Mucosa of gallbladder (tissue), 1 donor: Measurements from ENCODE around the gene ZFP2. TPM values are rescaled to one million over a fixed set of nuclear protein-coding genes. Genes with fewer than 3 reads are reported as not detected.
"Not testable (repeated sequence)": the region's sequence is repeated elsewhere in the genome, so short reads cannot be mapped to it uniquely, and the experiment has no call there.

Experiments used
- DNase-seq: peaks from one replicate; pipeline ENCODE4 v3.0.0-alpha.2; 2020; ENCODE audit warnings: low spot score
- total RNA-seq: library from RNA; stranded (reverse); gene quantifications from one replicate; pipeline ENCODE4 v1.2.1, GENCODE V29; 2021
- donor health status: DM: no; HTN: no; CAD: no.

ZFP2 gene
- 2.3 TPM for total RNA-seq

DNA sequence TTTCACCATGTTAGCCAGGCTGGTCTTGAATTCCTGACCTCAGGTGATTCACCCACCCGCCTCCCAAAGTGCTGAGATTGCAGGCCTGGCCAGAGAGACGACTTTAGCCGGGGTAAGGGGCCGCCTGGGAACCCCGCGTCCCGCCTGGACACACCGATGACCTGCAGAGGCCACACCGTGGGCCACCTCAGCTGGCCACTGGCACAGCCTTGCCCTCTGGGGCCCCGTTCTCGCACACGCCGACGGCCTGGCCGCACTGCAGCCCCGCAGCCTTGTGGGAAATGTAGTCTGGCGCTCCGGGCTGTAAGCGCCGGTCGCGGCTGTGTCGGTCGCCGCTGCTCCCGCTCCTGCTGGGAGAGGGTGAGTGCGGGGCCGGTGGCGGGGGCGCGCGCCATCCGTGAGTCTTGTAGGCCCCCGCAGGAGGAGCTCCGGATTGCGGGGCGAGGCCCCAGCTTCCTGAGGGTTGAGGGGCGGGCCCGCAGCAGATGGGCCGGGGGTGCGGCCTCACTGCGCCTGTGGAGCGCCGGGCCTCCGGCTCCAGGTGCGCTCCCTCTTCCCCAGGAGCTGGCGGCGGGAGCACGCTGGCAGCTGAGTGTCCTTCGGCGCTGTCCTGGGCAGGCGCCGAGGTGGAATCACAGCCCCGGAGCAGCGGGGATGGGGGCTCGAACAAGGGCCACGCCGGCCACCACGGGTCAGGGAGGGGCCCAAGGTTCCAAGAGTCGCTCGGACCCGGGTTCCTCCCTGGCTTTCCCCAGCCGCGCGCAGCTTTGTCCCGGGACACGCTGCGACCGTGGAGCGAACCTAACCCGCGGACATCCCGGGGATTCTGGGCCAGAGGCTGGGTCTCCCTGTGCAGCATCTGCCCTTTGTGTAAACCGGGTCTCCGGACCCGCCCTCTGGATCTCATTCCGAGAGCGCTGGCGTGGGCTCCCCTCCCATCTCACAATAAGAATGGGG lies at the start of gene ZFP2:
TSS of gene ZFP2 (plus strand) at position 299 of the 957 bp plus-strand sequence. CDS start 35,401 bp downstream, outside the sequence.
- peak; percentile 62 for DNase-seq

DNA sequence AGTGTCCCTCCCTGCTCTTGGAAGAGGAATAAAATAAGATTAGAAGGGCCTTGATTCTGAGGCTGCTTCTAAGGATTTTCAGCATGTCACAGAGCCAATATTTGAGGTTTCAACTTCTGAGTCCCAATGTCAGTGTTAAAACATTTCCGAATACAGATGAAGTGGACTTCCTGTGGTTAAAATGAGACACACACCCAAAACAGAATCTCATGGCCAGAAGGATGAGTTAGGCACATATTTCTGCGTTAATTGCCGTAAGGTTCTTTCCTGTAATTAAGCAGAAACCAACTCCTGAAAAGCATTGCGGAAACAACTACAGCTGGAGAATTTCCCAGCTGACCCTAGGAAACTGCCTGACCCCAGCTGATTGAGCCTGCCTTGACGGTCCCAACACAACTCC lies 46.4 kb upstream of the ZFP2 start:
- no peak for DNase-seq

DNA sequence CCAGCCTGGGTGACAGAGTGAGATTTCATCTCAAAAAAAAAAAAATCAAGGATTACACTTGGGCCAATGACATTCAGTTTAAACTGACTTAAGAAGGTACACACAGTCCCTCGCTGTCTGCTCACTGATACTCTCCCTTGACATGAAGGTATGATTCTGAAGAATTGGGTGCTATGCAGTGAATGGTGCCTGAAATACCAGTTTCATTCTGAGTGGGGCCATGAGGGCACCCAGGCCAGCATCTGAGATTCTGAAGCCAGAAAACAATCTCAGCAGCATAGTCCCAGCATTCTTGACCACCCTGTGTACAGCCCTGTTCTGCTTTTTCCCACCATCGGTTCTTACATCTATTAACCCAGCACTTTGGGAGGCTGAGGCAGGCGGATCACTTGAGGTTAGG lies 43.8 kb upstream of the ZFP2 start:
- DNase-seq, result no peak

DNA sequence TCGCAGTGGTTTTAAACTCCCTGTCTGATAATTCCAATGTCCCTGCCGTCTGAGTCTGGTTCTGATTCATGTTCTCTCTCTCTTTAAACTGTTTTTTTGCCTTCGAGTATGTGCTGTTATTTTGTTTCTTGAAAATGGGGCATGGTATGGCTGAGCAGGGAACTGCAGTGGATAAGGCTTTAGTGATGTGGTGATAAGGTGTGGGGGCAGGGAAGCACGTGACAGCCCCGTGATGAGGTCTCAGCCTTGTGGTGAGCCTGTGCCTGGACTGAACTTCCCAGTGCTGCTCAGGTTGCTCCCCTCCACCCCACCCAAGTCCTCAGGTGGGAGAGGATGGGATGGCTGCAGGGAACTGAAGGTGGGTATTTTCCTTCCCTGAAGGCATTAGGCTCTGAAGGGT lies 41.4 kb upstream of the ZFP2 start:
- DNase-seq, result no peak

DNA sequence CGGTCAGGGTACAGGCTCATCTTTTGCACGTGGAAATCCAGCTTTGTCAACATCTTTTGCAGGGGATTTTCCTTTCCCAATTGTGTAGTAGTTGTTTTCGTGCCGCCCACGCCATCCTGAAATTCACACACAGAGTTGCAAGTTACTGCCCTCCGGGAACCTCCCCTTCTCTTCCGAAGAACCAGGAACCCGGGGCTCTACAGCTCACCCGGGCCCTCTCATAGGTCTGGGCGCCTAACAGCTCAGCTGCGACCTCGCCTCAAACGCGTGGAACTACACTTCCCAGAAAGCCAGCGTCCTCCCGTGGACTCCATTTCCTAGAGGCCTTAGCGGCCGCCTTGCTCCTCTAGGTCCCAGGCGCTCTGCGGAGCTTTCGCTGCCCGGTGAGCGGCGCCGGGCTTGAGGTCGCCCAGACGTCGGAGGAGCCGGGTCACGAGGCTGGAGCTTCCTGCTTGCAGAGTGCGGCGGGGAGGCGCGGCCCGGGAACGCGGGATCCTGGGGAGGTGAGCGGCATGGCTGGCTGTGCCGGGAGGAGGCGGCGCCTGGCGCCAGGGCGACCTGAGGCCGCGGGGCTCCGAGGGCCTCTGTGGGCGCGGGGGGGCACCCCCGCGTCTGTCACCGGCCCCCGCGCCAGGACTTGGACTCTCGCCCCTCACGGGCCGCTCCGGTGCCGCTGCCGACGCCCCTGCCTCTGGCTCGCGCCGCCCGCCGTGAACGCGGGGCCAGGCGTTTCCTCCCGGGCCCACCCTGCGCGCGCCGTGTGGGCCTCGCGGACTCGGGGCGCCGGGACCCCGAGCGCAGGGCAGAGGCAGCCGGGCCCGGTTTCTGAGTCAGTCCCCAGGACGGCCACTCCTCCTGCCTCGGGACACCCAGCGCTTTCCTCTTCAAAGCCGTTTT lies 35.8 kb upstream of the ZFP2 start, which contains the start of gene ZNF354B:
TSS of gene ZNF354B (plus strand) at position 329 of the 897 bp plus-strand sequence. CDS start 1,095 bp downstream, outside the sequence.
- peak; percentile 93 for DNase-seq

DNA sequence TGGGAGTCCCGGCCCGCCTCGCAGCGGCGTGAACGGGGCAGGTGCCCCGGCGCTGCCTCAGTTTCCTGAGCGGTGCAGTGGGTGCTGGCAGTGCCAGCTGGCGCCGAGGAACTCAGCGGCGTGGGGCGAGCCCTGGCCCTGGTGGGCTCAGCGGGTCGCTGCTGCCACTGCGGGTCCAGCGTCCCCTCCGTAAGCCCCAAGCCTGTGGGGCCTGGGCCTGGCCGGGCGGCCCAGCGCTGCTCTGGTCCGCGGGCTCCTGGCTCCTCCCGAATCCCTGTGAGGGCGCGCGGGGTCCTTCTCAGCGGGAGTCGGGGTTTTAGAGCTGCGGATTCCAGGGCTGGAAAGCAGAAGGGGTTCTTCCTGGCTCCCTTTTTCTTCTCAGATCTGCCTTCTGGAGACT lies 35.1 kb upstream of the ZFP2 start:
- DNase-seq, result not testable (repeated sequence)

DNA sequence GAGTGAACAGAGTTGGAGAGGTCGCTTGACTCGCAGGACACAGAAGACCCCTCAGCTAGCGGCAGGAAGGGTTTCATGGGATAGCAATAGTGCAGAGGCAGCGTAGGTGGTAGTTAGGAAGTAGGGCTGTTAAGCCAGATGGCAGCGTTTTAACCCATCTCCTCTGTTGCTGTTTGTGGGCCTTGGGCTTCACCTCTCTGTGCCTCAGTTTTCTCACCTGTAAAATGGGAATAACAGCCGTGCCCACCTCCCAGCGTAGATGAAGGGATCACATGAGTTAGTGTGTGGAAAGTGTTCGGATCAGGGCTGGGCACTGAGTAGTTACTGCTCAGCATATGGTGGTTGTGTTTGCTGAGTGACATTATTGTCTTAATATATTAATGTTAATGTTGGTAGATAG lies 34.1 kb upstream of the ZFP2 start:
- no peak for DNase-seq

DNA sequence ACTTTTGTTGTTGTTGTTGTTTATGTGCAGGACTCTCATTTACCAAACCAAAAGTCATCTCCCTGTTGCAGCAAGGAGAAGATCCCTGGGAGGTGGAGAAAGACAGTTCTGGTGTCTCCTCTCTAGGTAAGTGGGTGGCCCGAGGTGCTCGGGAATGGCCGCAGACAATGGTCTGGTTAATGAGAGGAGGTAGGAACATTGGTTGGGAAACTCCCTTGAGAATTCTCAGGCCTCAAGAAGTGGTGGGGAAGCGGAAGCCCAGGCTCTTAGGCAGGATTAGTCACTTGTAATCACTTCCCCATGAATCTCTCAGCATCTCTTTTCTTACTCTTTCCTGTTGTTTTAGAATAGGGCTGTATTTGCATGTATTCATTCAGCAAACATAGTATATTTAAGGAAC lies 28.8 kb upstream of the ZFP2 start:
- DNase-seq, result no peak

DNA sequence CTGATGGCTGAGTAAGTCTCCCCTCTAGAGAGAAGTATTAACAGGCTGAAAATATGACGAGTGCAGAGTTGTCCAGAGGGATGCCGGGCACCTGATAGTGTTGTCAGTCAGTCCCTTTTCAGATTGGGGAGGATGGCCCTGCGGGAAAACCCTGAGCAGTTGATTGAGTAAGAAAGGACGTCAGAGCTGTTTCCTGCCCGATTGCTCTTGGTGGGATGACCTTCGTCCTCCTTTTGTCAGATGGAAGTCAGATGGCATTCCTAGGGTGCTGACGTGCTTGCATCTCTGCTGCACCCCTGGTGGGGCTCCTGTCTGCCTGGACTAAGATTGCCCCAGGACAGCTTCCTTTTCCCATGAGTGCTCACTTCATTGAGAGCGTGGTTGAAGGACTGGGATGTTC lies 26.1 kb upstream of the ZFP2 start:
- DNase-seq, result no peak

DNA sequence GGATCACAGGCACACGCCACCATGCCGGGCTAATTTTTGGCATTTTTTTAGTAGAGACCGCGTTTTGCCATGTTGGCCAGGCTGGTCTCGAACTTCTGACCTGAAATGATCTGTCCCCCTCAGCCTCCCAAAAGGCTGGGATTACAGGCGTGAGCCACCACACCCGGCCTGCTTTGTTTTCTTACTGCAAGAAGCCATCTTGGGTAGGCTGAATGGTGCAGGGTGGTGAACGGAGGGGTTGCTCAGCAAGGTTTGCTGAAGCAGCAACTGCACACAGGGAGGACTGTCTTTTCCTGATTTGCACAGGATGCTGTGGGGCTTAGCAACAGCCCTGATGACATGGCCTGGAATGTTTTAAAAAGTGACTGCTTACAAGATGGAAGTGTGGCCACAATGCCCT lies 25.3 kb upstream of the ZFP2 start:
- no peak for DNase-seq

DNA sequence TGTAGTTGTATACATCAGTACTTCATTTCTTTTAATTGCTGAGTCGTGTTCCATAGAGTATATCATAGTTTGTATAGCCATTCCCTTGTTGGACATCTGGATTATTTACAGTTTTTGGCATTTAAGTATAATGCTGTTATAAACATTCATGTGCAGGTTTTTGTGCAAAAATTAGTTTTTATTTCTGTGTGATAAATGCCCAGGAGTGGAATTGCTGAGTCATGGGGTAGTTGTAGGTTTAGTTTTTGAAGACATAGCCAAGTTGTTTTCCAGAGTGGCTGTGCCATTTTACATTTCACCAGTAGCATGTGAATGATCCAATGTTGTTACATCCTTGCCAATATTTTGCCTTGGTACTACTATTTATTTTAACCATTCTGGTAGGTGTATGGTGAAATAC lies 23.4 kb upstream of the ZFP2 start:
- DNase-seq, result no peak

DNA sequence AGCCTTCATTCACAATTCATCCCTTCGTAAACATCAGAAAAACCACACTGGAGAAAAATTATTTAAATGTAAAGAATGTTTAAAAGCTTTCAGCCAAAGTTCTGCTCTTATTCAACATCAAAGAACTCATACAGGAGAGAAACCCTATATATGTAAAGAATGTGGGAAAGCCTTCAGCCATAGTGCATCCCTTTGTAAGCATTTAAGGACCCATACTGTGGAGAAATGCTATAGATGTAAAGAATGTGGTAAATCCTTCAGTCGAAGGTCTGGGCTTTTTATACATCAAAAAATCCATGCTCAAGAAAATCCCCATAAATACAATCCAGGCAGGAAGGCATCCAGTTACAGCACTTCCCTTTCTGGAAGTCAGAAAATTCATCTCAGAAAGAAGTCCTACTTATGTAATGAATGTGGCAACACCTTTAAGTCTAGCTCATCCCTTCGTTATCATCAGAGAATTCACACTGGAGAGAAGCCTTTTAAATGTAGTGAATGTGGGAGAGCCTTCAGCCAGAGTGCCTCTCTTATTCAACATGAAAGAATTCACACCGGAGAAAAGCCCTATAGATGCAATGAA lies 12.5 kb upstream of the ZFP2 start:
- not testable (repeated sequence) for DNase-seq

DNA sequence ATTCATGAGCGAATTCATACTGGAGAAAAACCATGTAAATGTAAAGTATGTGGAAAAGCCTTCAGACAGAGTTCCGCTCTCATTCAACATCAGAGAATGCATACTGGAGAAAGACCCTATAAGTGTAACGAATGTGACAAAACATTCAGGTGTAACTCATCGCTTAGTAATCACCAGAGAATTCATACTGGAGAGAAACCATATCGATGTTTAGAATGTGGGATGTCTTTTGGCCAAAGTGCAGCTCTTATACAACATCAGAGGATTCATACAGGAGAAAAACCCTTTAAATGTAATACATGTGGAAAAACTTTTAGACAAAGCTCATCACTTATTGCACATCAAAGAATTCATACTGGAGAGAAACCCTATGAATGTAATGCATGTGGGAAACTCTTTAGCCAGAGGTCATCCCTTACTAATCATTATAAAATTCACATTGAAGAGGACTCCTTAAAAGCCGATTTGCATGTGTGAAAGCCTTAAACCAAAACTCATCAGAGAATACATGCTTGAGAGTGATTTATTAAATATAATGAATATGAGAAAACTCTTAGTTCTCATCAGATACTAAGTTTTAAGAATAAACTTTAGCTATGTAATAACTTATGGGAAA lies 11.8 kb upstream of the ZFP2 start:
- no peak for DNase-seq

DNA sequence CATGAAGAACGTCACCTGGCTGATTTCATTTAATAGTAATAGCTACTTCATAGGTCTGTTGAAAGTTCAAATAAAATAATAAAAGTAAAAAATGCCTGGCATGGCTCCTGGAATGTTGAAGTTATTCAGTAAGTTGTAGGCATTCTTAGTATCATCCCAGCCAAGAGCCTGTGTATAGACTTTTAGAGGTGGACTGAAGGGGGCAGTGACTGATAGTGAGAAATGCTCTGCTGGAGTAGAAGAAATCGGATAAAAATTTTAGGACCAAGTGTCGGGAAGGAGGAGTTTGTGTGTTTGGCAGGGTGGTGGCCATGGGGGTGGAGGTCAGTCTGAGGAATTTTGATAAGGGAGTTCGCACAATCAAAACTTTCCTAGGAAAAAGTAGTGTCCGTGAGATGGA lies 3.6 kb downstream of the ZFP2 start:
- no peak for DNase-seq

DNA sequence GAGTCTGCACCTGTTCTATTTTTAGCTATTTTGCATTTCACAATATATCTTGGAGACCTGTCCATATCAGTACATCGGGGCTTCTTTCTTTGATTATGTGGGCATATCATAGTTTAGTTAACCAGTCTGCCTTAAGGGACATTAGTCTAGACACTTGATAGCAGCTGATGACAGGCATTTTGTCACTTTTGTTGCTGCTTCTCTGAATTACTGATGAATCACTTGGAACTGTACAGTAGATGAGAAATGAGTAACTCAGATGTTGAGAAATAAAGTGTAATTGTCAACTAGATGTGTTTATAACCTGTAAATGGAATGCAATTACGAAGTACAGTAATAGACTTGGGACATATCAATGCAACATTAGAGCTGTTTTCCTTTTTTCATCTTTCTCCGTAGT lies 7.1 kb downstream of the ZFP2 start:
- no peak for DNase-seq

DNA sequence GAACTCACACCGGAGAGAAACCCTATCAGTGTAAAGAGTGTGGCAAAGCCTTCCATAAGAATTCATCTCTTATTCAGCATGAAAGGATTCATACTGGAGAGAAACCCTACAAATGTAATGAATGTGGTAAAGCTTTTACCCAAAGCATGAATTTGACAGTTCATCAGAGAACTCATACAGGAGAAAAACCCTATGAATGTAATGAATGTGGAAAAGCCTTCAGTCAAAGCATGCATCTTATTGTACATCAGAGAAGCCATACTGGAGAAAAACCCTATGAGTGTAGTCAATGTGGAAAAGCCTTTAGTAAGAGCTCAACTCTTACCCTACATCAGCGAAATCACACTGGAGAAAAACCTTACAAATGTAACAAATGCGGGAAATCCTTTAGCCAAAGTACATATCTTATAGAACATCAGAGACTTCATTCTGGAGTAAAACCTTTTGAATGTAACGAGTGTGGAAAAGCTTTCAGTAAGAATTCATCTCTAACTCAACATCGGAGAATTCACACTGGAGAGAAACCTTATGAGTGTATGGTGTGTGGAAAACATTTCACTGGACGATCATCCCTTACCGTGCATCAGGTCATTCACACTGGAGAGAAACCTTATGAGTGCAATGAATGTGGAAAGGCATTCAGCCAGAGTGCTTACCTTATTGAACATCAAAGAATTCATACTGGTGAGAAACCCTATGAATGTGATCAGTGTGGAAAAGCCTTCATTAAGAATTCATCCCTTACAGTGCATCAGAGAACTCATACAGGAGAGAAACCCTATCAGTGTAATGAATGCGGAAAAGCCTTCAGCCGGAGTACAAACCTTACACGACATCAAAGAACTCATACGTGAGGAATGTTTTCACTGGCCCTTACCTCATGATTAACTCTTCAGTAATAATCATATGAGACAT lies 36.4 kb downstream of the ZFP2 start:
- DNase-seq, result no peak

DNA sequence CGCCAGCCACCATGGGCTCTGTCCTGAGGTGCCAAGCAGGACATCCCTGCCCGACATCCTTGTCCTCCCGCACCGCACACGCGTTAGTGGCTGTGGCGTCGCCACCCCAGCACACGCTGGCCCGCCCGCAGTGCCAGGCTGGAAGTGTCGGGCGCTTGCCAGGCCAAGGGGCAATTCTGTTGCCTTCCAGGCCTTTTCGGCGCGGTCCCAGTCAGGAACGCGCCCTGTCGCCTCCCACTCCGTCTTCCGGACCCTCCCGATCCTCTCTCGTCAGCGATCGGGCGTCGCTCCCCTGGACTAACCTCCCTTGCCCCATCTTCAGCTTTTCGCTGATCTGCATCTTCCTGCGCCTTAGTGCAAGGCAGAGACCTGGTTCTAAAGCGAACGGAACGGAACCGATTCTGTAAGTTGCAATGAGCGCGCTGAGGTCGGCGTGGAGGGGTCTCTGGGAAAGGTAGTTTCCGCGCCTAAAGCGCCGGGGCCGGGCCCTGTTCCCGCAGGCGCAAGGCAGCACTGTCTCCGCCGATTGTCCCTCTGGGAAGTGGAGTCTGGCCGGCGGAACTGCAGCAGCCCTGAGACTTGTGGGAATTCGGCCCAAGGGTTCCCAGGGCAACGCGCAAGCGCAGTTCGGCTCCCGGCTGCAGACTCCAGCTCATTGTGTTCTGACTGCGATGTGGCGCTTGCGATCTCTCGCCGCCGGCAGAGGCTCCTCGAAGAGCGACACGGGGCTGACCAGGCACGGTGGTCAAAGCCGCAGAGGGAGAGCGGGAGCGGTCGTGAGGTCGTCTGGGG lies 45.1 kb downstream of the ZFP2 start, which contains the start of gene ZNF454:
TSS of gene ZNF454 (plus strand) at position 630 of the 792 bp plus-strand sequence. CDS start 1,594 bp downstream, outside the sequence.
- DNase-seq, result peak; percentile 95

DNA sequence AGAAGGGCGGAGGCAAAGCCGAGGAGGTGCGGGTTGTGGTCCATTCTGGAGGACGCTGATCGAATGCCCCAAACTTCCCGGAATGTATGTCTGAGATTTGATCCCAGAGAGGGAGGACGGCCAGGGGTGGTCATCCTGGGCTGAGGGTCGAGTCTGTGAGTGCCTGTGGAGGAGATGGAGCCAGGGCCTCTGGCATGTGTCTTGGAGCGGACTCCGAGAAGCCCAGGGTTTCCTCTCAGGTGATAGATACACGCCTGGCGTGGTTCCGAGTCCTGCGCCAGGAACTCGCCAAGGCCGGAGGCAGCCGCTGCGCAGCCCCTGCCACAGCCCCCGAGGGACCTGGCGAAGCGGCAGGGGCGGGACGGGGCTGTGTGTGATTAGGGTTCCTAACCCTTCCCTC lies 45.6 kb downstream of the ZFP2 start:
- no peak for DNase-seq

DNA sequence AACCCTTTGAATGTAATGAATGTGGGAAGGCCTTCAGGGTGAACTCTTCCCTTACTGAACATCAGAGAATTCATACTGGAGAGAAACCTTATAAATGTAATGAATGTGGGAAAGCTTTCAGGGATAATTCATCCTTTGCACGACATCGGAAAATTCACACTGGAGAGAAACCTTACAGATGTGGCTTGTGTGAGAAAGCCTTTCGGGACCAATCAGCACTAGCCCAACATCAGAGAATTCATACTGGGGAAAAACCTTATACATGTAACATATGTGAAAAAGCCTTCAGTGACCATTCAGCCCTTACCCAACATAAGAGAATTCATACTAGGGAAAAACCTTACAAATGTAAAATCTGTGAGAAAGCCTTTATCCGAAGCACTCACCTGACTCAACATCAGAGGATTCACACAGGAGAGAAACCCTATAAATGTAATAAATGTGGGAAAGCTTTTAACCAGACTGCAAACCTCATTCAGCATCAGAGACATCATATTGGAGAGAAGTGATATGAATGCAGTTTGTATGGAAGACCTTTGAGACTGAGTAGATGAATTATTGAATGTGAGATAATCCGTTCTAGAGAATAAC lies 69.8 kb downstream of the ZFP2 start:
- DNase-seq, result no peak
